SKM-1 treated with dmso at 0.1 percent for 144 hours (cell line): Measurements from ENCODE around the gene ITLN1.

ENCODE experiments used
- DNase-seq: peaks from one replicate; lab custom pipeline; 2025; ENCODE audit not compliant: unreplicated experiment; lab: John Stamatoyannopoulos, UW

ITLN1 gene

GRCh38 chr1:160858507-160858906 is 26.5 kb downstream of the ITLN1 start:
- no peak for DNase-seq

GRCh38 chr1:160858097-160858496 is 26.9 kb downstream of the ITLN1 start:
- DNase-seq = no peak

GRCh38 chr1:160855181-160855981 is 29.6 kb downstream of the ITLN1 start:
- no peak for DNase-seq

GRCh38 chr1:160853754-160854153 is 31.2 kb downstream of the ITLN1 start:
- no peak for DNase-seq

GRCh38 chr1:160853014-160853413 is 32.0 kb downstream of the ITLN1 start:
- DNase-seq = no peak

GRCh38 chr1:160850993-160851392 is 34.0 kb downstream of the ITLN1 start:
- no peak for DNase-seq

GRCh38 chr1:160850541-160850940 is 34.4 kb downstream of the ITLN1 start:
- no peak for DNase-seq

GRCh38 chr1:160846281-160846680 is 38.7 kb downstream of the ITLN1 start:
- no peak for DNase-seq

GRCh38 chr1:160844447-160845232 is 40.3 kb downstream of the ITLN1 start:
- DNase-seq = no peak

GRCh38 chr1:160841079-160841478 is 43.9 kb downstream of the ITLN1 start:
- DNase-seq = no peak

- no peak for DNase-seq
These were observed 45.2 kb downstream of the ITLN1 start for GRCh38 chr1:160839746-160840145.

GRCh38 chr1:160838888-160839287 is 46.1 kb downstream of the ITLN1 start:
- no peak for DNase-seq

- DNase-seq = no peak
These were observed 47.3 kb downstream of the ITLN1 start for GRCh38 chr1:160837558-160838205.

GRCh38 chr1:160836981-160837557 is 47.9 kb downstream of the ITLN1 start:
- DNase-seq = no peak

- DNase-seq = peak; percentile 91
These were observed 48.4 kb downstream of the ITLN1 start for GRCh38 chr1:160836561-160836960.

- no peak for DNase-seq
These were observed 49.2 kb downstream of the ITLN1 start for GRCh38 chr1:160835751-160836150.

GRCh38 chr1:160834945-160835565 is 49.9 kb downstream of the ITLN1 start:
- DNase-seq = peak; percentile 73

- DNase-seq = peak; percentile 64
These were observed 54.4 kb downstream of the ITLN1 start for GRCh38 chr1:160830321-160831153.

GRCh38 chr1:160829766-160830165 is 55.2 kb downstream of the ITLN1 start:
- DNase-seq = no peak

- peak; percentile 23 for DNase-seq
These were observed 57.6 kb downstream of the ITLN1 start for GRCh38 chr1:160827418-160827817.
